ENCODE data around the gene C14orf180.

Gene C14orf180

GRCh38 chr14:104579507-104579906, at the start of gene C14orf180:
Gene C14orf180 (plus strand): TSS chr14:104579764. CDS start chr14:104586431, 6,667 bp downstream.
- no peak for DNase-seq (ENCODE audit: low read depth in 1 of 2, low spot score in 1 of 2)

DNA sequence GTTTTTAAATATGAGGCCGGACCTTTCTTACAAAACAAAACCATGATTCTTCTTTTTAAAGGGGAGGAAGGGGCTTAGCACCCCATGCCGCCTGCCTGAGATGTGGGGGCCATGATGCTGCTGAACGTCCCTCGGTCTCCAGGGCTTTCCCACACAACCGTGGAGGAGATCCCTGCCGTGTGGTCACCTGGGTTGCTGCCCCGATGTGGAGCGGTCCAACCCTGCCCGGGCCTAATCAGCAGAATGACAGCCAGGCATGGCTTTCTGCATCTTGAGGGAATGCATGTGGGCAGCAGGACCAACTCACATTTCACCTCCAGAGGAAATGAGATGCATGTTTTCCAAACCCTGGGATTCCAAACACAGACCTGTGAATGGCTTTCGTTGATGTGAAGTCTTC, 48.9 kb upstream of the C14orf180 start:
- no peak for DNase-seq (ENCODE audit: low read depth in 1 of 2, low spot score in 1 of 2)

- DNase-seq (ENCODE audit: low read depth in 1 of 2, low spot score in 1 of 2) = no peak
These were observed 48.0 kb upstream of the C14orf180 start for GRCh38 chr14:104531421-104532190.

- DNase-seq (ENCODE audit: low read depth in 1 of 2, low spot score in 1 of 2) = no peak
These were observed 47.4 kb upstream of the C14orf180 start for GRCh38 chr14:104532191-104532555.

DNA sequence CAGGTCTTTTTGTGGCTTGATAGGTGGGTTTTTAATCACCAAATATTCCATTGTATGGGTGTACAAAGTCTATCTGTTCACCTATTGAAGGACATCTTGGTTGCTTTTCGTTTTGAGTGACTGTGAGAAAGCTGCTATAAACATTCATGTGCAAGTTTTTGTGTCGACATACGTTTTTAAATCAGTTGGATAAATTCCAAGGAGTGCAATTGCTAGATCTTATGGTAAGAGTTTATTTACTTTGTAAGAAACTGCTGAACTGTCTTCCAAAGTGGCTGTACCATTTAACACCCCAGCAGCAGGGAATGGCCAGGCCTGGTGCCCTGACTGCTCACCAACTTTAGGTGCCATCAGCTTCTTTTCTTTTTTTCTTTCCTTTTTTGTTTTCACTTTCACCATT, 45.5 kb upstream of the C14orf180 start:
- no peak for DNase-seq (ENCODE audit: low read depth in 1 of 2, low spot score in 1 of 2)

- DNase-seq (ENCODE audit: low read depth in 1 of 2, low spot score in 1 of 2) = no peak
These were observed 42.5 kb upstream of the C14orf180 start for GRCh38 chr14:104536942-104537612.

GRCh38 chr14:104537613-104537988, 42.0 kb upstream of the C14orf180 start:
- no peak for DNase-seq (ENCODE audit: low read depth in 1 of 2, low spot score in 1 of 2)

- DNase-seq (ENCODE audit: low read depth in 1 of 2, low spot score in 1 of 2) = no peak
These were observed 37.6 kb upstream of the C14orf180 start for GRCh38 chr14:104541905-104542465.

DNA sequence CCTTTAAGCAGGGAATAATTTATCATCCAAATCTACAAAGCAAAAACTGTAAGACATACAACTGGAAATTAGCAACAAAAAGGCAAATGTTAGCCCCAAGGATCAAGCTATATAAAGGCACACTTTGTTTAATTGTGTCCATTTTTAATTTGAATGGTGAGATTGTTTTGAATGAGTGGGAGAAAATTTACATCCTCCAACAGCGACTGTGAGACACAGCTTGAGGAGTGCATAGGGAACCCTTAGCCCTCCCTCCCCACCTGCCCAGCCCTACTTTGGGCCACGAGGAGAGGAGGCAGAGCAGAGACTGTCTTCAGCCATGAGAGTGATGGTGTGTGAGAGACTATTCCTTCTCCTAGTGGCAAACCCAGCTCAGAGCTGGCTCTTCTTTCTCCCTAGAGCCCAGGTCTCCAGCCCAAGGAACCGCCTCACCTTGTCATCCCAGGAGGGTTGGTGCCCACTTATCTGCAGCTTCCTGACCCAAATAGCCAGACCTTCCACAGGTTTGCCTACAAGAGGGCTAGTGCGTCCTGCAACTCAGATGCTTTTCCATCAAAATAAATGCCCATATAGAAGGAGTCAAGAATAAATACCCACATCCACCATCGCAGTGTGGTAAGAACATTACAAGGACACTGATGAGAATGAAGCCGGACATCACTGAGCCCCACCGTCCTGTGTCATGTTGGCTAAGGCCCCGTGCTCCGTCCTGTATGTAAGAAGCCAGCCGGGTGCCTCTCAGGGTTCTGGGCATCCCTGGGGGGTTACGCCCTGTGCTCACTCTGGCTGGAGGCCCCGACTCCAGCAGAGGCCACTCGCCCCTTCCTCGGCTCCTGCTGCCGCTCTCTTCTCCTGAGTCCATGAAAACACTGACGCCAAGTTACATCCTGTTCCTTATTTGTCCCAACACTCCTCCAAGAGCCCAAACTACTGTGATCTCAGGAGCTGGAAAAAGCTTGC, 36.4 kb upstream of the C14orf180 start:
- DNase-seq (ENCODE audit: low read depth in 1 of 2, low spot score in 1 of 2) = no peak

GRCh38 chr14:104544362-104544961, 35.1 kb upstream of the C14orf180 start:
- no peak for DNase-seq (ENCODE audit: low read depth in 1 of 2, low spot score in 1 of 2)

DNA sequence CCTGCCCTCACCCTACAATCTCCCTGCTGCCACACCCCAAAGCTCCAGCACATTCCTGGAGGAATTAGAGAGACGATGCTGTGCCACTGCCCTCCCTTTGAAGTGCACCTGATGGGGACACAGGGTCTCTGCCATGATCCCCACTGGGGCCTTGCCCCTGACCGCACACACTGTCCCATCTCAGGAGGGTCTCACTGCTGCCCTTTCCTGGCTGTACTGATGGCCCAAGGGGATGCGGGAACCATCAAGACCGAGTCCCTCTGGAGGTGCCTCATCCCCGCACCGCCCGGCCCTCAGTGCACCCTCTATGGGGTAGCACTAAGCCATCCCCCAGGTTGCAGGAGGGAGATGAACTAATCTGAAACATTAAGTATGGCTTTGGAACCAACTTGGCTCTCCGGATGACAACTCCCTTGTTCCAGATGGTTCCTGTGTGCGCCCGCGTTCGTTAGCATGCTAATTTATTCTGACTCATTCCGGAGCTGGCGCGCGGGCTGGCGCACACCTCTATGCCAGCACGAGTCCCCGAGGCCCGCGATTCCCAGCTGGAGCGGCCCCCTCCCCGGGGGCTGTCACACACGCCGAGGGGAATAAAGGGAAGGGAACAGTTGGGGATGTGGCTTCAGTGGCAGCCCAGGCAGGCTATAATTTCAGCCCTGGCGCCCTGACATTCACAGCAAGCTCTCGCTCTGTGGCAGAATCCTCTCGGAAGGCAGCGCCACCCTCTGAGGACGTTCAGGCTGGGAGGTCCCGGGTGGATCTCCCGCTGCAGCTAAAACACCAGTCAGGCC, 34.2 kb upstream of the C14orf180 start:
- DNase-seq (ENCODE audit: low read depth in 1 of 2, low spot score in 1 of 2) = no peak

DNA sequence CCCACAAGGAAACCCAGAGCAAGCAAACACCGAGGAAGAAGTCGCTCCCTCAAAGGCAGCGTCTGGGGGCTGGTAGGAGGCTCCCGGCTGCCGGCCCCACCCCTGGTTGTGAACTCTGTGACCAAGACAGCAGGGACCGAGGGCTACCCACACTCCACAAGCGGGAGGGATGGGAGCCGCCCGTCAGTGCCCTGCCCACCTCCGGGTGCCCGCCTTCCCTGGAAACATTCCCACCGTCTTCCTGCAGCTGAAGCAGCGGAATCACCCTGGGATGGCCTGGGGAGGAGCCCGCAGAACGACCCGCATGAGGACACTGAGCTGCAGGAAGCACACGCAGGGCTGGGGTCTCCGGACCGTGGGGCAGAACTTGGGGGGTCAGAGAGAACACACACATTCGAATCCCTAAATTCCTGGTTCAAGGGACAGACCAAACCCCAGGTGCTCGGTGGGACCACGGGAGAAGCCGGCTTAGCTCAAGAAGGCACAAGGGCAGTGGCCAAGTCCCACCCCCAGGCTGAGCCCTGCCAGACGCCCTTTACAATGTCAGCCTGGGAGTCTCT, 33.5 kb upstream of the C14orf180 start:
- no peak for DNase-seq (ENCODE audit: low read depth in 1 of 2, low spot score in 1 of 2)

GRCh38 chr14:104546591-104547309, 32.8 kb upstream of the C14orf180 start:
- DNase-seq (ENCODE audit: low read depth in 1 of 2, low spot score in 1 of 2) = no peak

DNA sequence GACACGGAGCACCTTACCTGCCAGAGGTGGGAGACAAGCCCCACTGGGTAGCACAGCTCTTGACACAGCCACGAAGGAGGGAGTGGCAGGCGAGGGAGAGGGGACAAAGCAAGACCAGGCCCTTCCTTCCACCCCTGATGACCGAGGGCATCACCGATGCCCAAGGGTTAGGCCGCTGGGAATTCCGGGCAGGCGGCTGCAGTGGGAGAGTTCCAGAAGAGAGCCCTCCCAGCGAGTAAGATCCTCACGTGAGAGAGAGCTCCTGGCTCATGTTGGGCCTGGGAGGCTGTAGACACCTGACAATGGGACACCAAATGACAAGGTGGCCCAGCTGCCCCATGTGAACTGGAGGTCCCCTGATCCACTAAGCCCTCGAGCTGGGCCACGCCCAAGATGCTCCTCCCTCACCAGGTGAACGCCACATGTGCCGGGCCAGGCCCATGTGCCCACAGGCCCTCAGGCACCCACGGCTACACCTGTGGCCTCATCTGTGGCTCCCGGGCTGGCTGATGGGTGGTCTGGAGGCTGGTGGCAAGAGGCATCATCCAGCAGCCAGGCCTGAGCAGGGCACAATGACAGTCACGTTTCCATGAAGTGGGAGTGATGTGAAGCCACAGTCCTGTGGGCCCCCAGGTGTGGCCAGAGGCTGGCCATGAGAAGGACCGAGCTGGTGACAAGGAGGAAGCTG, 32.1 kb upstream of the C14orf180 start:
- DNase-seq (ENCODE audit: low read depth in 1 of 2, low spot score in 1 of 2) = no peak

DNA sequence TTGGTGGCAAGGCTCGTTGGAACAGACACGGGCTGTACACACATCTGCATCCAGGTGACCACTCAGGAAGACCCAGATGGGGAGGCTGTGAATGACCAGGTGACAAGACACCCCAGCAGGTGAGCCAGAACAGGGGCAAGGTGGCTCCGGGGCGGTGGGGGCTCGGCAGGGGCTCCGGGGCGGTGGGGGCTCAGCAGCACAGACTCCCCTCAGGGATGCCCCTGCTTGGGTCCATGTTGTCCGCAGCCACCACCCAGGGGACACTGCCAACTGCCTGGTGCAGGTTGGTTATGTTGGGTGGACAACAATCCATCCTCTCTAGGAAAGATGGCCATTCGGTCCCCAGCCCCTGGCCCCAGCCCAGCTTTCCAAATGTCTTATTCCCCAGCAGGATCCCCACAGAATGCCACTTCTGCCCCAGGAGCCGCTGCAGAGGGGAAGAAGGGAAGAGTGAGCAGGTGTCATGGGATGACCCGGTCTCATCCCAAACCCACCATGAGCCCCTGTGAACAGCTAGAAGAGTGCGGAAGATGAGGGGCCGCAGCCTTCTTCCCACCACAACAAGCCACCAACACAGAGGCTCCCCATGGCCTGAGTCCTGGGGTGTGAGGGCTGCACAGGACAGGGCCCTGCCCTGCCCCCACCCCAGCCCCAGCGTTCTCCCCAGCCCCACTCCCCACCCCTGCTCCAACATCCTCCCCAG, 31.4 kb upstream of the C14orf180 start:
- DNase-seq (ENCODE audit: low read depth in 1 of 2, low spot score in 1 of 2) = no peak

- DNase-seq (ENCODE audit: low read depth in 1 of 2, low spot score in 1 of 2) = no peak
These were observed 30.6 kb upstream of the C14orf180 start for GRCh38 chr14:104548802-104549535.

All from activated CD4-positive, alpha-beta T cell treated with anti-CD3 and anti-CD28 coated beads, Interleukin-2, amount 50 U/mL, for 24 hours (primary cell).